HG03354 (cell line): ENCODE results near the gene VEGFA.

Experiments
- ATAC-seq: cut with Tn5 transposase; IDR thresholded peaks from one replicate; pipeline ENCODE4 v1.9.1; 2021; ENCODE audit warnings: mild to moderate bottlenecking; ENCODE audit not compliant: unreplicated experiment, poor library complexity, severe bottlenecking

The VEGFA gene

GRCh38 chr6:43738267-43738676 is 31.7 kb upstream of the VEGFA start:
- no peak for ATAC-seq

- ATAC-seq = no peak
These were observed 31.0 kb upstream of the VEGFA start for GRCh38 chr6:43738877-43739641.

GRCh38 chr6:43739642-43740091 is 30.3 kb upstream of the VEGFA start:
- no peak for ATAC-seq

GRCh38 chr6:43740321-43740960 is 29.6 kb upstream of the VEGFA start:
- no peak for ATAC-seq

- no peak for ATAC-seq
These were observed 28.8 kb upstream of the VEGFA start for GRCh38 chr6:43740961-43741764.

- no peak for ATAC-seq
These were observed 28.2 kb upstream of the VEGFA start for GRCh38 chr6:43741829-43742228.

GRCh38 chr6:43742285-43742684 is 27.7 kb upstream of the VEGFA start:
- ATAC-seq = no peak

- ATAC-seq = no peak
These were observed 26.9 kb upstream of the VEGFA start for GRCh38 chr6:43742931-43743632.

- no peak for ATAC-seq
These were observed 26.2 kb upstream of the VEGFA start for GRCh38 chr6:43743682-43744381.

- ATAC-seq = no peak
These were observed 25.5 kb upstream of the VEGFA start for GRCh38 chr6:43744491-43744890.

GRCh38 chr6:43744931-43745727 is 24.9 kb upstream of the VEGFA start:
- ATAC-seq = no peak

GRCh38 chr6:43746071-43746470 is 23.9 kb upstream of the VEGFA start:
- ATAC-seq = no peak

- ATAC-seq = no peak
These were observed 23.4 kb upstream of the VEGFA start for GRCh38 chr6:43746613-43747102.

GRCh38 chr6:43747784-43748183 is 22.2 kb upstream of the VEGFA start:
- no peak for ATAC-seq

- ATAC-seq = no peak
These were observed 21.2 kb upstream of the VEGFA start for GRCh38 chr6:43748765-43749164.

- no peak for ATAC-seq
These were observed 20.6 kb upstream of the VEGFA start for GRCh38 chr6:43749461-43749860.

GRCh38 chr6:43750622-43751021 is 19.4 kb upstream of the VEGFA start:
- ATAC-seq = no peak

GRCh38 chr6:43753570-43754183 is 16.3 kb upstream of the VEGFA start:
- no peak for ATAC-seq
